GM19324 (cell line): ENCODE data around the gene CAV1.
A peak's percentile ranks its signal among the peaks of the same experiment; 100 is the strongest.

Experiments used
- ATAC-seq: cut with Tn5 transposase; IDR thresholded peaks from one replicate; pipeline ENCODE4 v1.9.1; 2021; ENCODE audit warnings: mild to moderate bottlenecking, moderate library complexity; ENCODE audit not compliant: unreplicated experiment, low FRiP score

The CAV1 gene

DNA sequence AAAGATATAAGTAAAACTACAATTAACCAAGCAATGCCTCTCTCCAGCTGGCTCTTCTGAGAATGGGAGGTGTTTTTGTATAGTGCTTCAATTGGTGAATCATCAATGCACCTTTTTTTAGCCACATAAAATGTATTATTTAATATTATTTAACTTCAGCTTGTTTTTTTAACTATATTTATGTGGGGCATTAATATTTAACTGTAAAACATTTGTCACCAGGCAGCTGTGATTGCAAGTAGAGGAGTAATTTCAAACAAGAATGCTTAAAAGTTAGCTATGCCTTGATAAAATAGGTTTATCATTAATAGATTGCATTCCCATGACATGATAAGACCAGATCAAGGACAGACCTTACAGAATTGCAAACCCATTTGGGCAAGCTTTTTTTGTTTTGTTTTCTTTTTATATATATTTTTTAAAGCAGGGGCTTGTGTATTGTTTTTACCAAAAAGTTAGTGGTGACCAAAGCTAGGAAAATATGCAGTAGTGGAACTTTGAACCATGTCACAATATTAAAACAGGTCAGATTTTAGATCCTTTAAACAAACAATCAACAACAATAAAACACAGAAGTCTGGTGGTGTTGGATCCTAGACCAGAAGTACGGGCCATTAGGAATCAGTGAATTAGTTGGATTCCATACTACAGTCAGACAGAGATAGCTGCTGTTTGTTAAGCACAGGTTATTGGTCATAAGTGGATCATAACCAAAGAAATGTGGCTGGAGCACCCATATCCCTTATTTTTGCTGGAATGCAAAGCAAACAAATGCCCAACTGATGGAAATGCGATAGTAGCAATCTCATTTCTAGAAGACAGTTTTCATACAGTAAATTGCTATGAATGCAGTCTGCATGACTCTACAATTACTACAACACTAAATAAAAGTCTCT lies 22.4 kb upstream of the CAV1 start:
- no peak for ATAC-seq

GRCh38 chr7:116503835-116504234 lies 21.0 kb upstream of the CAV1 start:
- ATAC-seq, result no peak

- ATAC-seq, result no peak
Observed at GRCh38 chr7:116505278-116505677, 19.6 kb upstream of the CAV1 start.

GRCh38 chr7:116505823-116506222 lies 19.0 kb upstream of the CAV1 start:
- no peak for ATAC-seq

GRCh38 chr7:116509982-116510579 lies 14.8 kb upstream of the CAV1 start:
- no peak for ATAC-seq

- ATAC-seq, result no peak
Observed at GRCh38 chr7:116510795-116511194, 14.0 kb upstream of the CAV1 start.

GRCh38 chr7:116511552-116512519 lies 13.0 kb upstream of the CAV1 start:
- peak; percentile 100 for ATAC-seq

GRCh38 chr7:116512520-116513188 lies 12.2 kb upstream of the CAV1 start:
- no peak for ATAC-seq

DNA sequence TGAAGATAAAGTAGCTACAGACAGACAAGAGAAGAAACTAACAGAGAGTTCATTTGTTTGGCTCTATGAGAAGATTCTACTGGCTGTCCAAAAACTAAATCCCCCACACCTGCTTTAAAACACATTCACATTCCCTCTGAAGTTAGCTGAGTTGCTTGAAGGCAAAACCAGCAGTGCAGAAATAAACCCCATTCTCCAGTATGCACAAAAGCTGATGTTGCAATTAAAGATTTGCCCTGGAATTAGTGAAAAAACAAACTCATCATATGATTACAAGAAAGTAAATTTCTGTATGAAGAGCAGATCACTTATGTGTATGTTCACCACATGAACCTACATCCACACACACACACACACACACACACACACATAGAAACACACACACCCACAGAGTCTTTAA lies 9.3 kb upstream of the CAV1 start:
- no peak for ATAC-seq

GRCh38 chr7:116516324-116516723 lies 8.5 kb upstream of the CAV1 start:
- no peak for ATAC-seq

DNA sequence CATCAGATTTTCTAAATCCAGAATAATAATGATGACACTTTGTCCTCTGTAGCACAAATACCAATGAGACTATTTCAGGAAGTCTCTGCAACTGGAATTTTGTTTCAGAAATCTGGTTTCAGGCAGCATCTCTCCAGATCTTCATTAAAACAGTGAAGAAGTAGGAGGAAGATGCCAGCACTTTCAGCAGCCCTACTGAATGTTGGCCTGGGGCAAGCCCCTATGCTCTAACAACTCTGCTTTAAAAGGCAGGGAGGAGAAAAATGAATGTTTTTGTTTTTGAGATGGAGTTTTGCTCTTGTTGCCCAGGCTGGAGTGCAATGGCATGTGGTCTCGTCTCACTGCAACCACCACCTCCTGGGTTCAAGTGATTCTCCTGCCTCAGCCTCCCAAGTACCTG lies 7.2 kb upstream of the CAV1 start:
- ATAC-seq, result no peak

- ATAC-seq, result no peak
Observed at GRCh38 chr7:116518961-116519360, 5.9 kb upstream of the CAV1 start.

- ATAC-seq, result no peak
Observed at GRCh38 chr7:116521046-116521664, 3.7 kb upstream of the CAV1 start.

- no peak for ATAC-seq
Observed at GRCh38 chr7:116522247-116522646, 2.6 kb upstream of the CAV1 start.

GRCh38 chr7:116524221-116524608 lies 621 bp upstream of the CAV1 start:
- ATAC-seq, result no peak

DNA sequence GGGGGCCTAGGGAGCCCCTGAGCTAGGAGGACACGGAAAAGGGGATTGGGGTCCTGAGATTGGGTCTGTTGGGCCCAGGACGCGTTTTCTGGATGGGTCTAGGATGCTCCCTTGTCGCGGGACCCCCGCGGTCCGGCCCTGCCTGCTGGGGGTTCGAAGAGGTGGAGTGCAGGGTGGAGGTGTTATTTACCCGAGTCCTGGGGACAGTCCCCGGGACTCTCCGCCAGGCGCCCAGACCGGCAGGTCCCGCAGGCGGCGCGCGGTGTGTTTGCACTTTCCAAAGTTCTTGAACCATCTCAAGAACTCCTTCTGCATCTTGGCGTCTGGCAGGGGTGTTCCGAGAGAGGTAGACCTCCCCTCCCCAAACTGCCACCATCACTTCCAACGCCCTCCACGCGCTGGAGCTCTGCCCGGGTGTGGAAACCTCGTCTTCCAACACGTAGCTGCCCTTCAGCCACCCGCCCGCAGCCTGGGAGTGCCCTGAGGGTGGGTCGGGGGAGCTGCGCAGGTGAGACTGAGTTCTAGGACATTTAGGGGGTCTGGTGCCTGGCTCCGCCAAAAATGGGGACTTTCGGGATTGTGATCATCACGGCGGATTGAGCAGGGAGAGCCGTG lies 569 bp downstream of the CAV1 start:
- peak; percentile 36 for ATAC-seq

- peak; percentile 93 for ATAC-seq
Observed at GRCh38 chr7:116525913-116526861, 1.4 kb downstream of the CAV1 start.

DNA sequence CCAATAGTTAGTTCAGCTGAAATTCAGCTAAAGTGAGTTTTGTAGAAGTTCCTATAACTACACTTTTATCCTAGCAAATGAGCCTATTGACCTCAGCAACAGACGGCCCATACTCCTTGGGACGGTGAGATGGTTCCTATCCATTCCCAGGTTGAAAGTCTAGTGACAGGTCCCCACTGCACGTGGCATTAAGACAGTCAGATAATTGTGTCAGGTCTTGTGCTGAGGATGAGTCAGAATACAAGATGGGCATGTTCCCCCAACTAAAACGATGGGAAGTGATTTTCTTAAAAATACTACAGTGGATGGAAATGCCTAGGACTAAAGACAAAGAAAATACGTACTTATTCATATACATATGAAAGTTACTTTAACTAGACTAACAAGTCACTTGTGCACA lies 2.1 kb downstream of the CAV1 start:
- ATAC-seq, result no peak
